ENCODE data around the gene LAMTOR5. TPM values are rescaled to one million over a fixed set of nuclear protein-coding genes. Genes with fewer than 3 reads are reported as not detected.

LAMTOR5 gene
- total and polyA plus RNA-seq, 2 of the 4 experiments (the other 2 are of a cell fraction), result 159 to 369 TPM

GRCh38 chr1:110364221-110364620, 43.3 kb downstream of the LAMTOR5 start:
- Histone ChIP-seq H2BK20ac (ENCODE audit: low read depth, low read length) (no peak overlapping the region), H3K9ac (ENCODE audit: low read depth, low read length) (no peak overlapping the region), H3K9me3 (ENCODE audit: control insufficient read depth, insufficient read depth, low read length) (no peaks in the 10 kb centered on the region), H3K4me1 (ENCODE audit: control insufficient read depth, insufficient read depth, low read length) (no peaks in the 10 kb centered on the region), H2BK5ac (ENCODE audit: low read depth, low read length, poor library complexity, severe bottlenecking) (no peak overlapping the region), H3K4me3 (ENCODE audit: insufficient read depth, low read depth, low read length) (no peak overlapping the region), H3K14ac (replicated peaks; ENCODE audit: low read depth, low read length) (no peak overlapping the region), H2BK120ac (ENCODE audit: low read depth, low read length) (no peak overlapping the region), H3K79me1 (ENCODE audit: low read depth in 1 of 2, low read length in 2 of 2) (peaks cover 18 to 24% of the 10 kb centered on the region in 2 experiments), H2BK15ac (ENCODE audit: low read depth, low read length) (no peak overlapping the region), H3K56ac (ENCODE audit: extremely low read depth, insufficient read depth, low read length) (no peak overlapping the region), H3K18ac (ENCODE audit: low read depth, low read length) (no peak overlapping the region), H3K36me3 (ENCODE audit: control insufficient read depth, insufficient read depth, low read length) (no peaks in the 10 kb centered on the region; the same call in 1 of the 2 replicates), H4K20me1 (ENCODE audit: insufficient read depth, low read length) (0 out of 2 replicates have a peak, but pooled peaks cover 2% of the 10 kb centered on the region), H3K4ac (ENCODE audit: low read depth, low read length) (no peak overlapping the region), H4K91ac (ENCODE audit: insufficient read depth, low read depth, low read length) (no peak overlapping the region), H3K9me1 (ENCODE audit: insufficient read depth, low read length) (no peaks in the 10 kb centered on the region), H3K23ac (ENCODE audit: low read depth, low read length) (no peak overlapping the region), H3K27me3 (ENCODE audit: control insufficient read depth, insufficient read depth, low read length) (no peaks in the 10 kb centered on the region), H4K5ac (ENCODE audit: low read depth, low read length) (no peak overlapping the region), H3K4me2 (ENCODE audit: low read depth, low read length) (no peak overlapping the region), H2AK9ac (replicated peaks; ENCODE audit: low read depth, low read length, poor library complexity) (no peak overlapping the region), H2AK5ac (ENCODE audit: low read depth, low read length) (no peak overlapping the region), H4K8ac (ENCODE audit: low read depth in 2 of 2, low read length in 2 of 2) (no peak overlapping the region), H2AFZ (replicated peaks; ENCODE audit: low read length, poor library complexity) (no peak overlapping the region), H3K27ac (ENCODE audit: insufficient read depth, low read length) (no peak overlapping the region)
- POLR2A ChIA-PET (ENCODE audit: unreplicated experiment), result no interaction called here
- ATAC-seq (ENCODE audit: low read depth), result no peak
- no TSS peak for BruUV-seq (replicated peaks)
- in situ Hi-C loops (cut with MboI; ENCODE audit: low sequenced_read_pairs) (no loop called here), dilution Hi-C loops (cut with HindIII; ENCODE audit: low sequenced_read_pairs, unreplicated experiment) (no loop called here), intact Hi-C loops (cut with micrococcal nuclease) (no loop called here)
- WGBS, 2 experiments (ENCODE audit: extremely low coverage in 2 of 2, insufficient read length in 1 of 2), result no CpG with 5 or more reads among the region's 3 CpGs
- TF ChIP-seq MXI1 (IDR thresholded peaks at IDR 0.05; ENCODE audit: borderline replicate concordance, low read depth, low read length) (no peak), CHD1 (IDR thresholded peaks at IDR 0.05; ENCODE audit: low read depth, low read length) (no peak), MAFK (IDR thresholded peaks at IDR 0.05; ENCODE audit: low read depth, low read length) (no peak), MAZ (IDR thresholded peaks at IDR 0.05; ENCODE audit: borderline replicate concordance, low read depth, low read length) (no peak)
- no peak for DNase-seq
- CTCF ChIA-PET, result no interaction called here
